Endothelial cell of umbilical vein (primary cell): ENCODE data around the gene LMO7. TPM values are rescaled to one million over a fixed set of nuclear protein-coding genes. Genes with fewer than 3 reads are reported as not detected.

Source experiments
- BruUV-seq: library from RNA; stranded (reverse); fragments of 400-500 nt; replicated peaks from 2 replicates; lab custom pipeline; 2021; lab: Mats Ljungman, UMichigan
- CTCF ChIA-PET: fragments of 300-600, 350-600 bp; sonication (Branson Sonifier 250); formaldehyde crosslinking; loops from one replicate; lab custom pipeline; 2021; ENCODE audit warnings: antibody characterized with exemption, inconsistent platforms; lab: Charles Lee
- POLR2A ChIA-PET: fragments of 300-600, 350-600 bp; sonication (Branson Sonifier 250); formaldehyde crosslinking; loops from one replicate; lab custom pipeline; 2021; ENCODE audit warnings: antibody characterized with exemption, inconsistent platforms; lab: Charles Lee
- DNase-seq: peaks from one replicate; pipeline ENCODE4 v3.0.0-alpha.2; 2011; ENCODE audit warnings: low read depth, low spot score
- FAIRE-seq: peaks from 2 replicates; lab custom pipeline; 2011; peaks lifted over from hg19 to GRCh38; lab: Jason Lieb, UNC
- H2AFZ ChIP-seq: 2 replicates; pipeline ENCODE4 v1.6.0; 2012; ENCODE audit warnings: low read depth, low read length, control low read depth, inconsistent platforms
- H3K27ac ChIP-seq: 2 replicates; pipeline ENCODE4 v1.5.1; 2011; ENCODE audit warnings: low read depth, mild to moderate bottlenecking, control low read depth, low read length, moderate library complexity; ENCODE audit not compliant: insufficient read depth
- H3K27me3 ChIP-seq, 2 experiments: 2 replicates each; pipeline versions ENCODE4 v1.6.0 to v1.6.1; 2011; ENCODE audit warnings: low read length in 2 of 2, mixed read lengths in 1 of 2; ENCODE audit not compliant: control insufficient read depth in 2 of 2, insufficient read depth in 2 of 2
- H3K36me3 ChIP-seq, 2 experiments: 2 replicates in 1 of 2; 3 replicates in 1 of 2; pipeline ENCODE4 v1.5.1; 2011; ENCODE audit warnings: low read length in 2 of 2, mild to moderate bottlenecking in 1 of 2, moderate library complexity in 1 of 2; ENCODE audit not compliant: control insufficient read depth in 2 of 2, insufficient read depth in 2 of 2; ENCODE audit errors: extremely low read depth in 1 of 2
- H3K4me1 ChIP-seq: 3 replicates; pipeline ENCODE4 v1.5.1; 2011; ENCODE audit warnings: mild to moderate bottlenecking, low read length; ENCODE audit not compliant: control insufficient read depth, insufficient read depth; ENCODE audit errors: extremely low read depth
- H3K4me2 ChIP-seq: 2 replicates; pipeline ENCODE4 v1.6.1; 2011; ENCODE audit warnings: low read length, control low read depth, mixed read lengths; ENCODE audit not compliant: insufficient read depth
- H3K4me3 ChIP-seq, 3 experiments: fragments of 200-600 bp in 1 of 3; sonication (generic), shearing (Covaris generic) in 1 of 3; replicated peaks in 1 of 3; 2 replicates each; pipeline ENCODE4 v1.5.1; 2011 to 2016; ENCODE audit warnings: control low read depth in 3 of 3, low read length in 3 of 3, mild to moderate bottlenecking in 2 of 3, inconsistent platforms in 1 of 3, low read depth in 1 of 3, moderate library complexity in 1 of 3; ENCODE audit not compliant: insufficient read depth in 1 of 3
- H3K79me2 ChIP-seq: 2 replicates; pipeline ENCODE4 v1.6.0; 2012; ENCODE audit warnings: low read length, inconsistent platforms; ENCODE audit not compliant: control insufficient read depth, insufficient read depth
- H3K9ac ChIP-seq: replicated peaks from 2 replicates; pipeline ENCODE3; 2011; ENCODE audit warnings: low read length, control low read depth; ENCODE audit not compliant: insufficient read depth; ENCODE audit errors: extremely low read depth
- H3K9me1 ChIP-seq: replicated peaks from 3 replicates; pipeline ENCODE4 v1.6.0; 2011; ENCODE audit warnings: mild to moderate bottlenecking, low read length; ENCODE audit not compliant: control insufficient read depth, insufficient read depth; ENCODE audit errors: extremely low read depth
- H3K9me3 ChIP-seq: replicated peaks from 2 replicates; pipeline ENCODE4 v1.5.1; 2012; ENCODE audit warnings: low read length, inconsistent platforms; ENCODE audit not compliant: control insufficient read depth, insufficient read depth
- H4K20me1 ChIP-seq: replicated peaks from 2 replicates; pipeline ENCODE3; 2011; ENCODE audit warnings: mild to moderate bottlenecking, low read length; ENCODE audit not compliant: control insufficient read depth, insufficient read depth; ENCODE audit errors: extremely low read depth
- EZH2 ChIP-seq: IDR thresholded peaks from 2 replicates; pipeline ENCODE4 v1.6.1; 2012; ENCODE audit warnings: borderline replicate concordance, low read depth, mild to moderate bottlenecking, moderate library complexity, low read length, inconsistent platforms; ENCODE audit not compliant: severe bottlenecking
- FOS ChIP-seq: IDR thresholded peaks from 2 replicates; pipeline ENCODE4 v1.6.1; 2011; ENCODE audit warnings: mild to moderate bottlenecking, low read length, moderate library complexity, borderline replicate concordance; ENCODE audit not compliant: insufficient read depth
- GATA2 ChIP-seq: IDR thresholded peaks from 2 replicates; pipeline ENCODE4 v1.7.0; 2011; ENCODE audit warnings: low read depth, mild to moderate bottlenecking, moderate library complexity, mixed read lengths, low read length; ENCODE audit not compliant: insufficient read length, insufficient read depth
- JUN ChIP-seq: IDR thresholded peaks from 2 replicates; pipeline ENCODE4 v1.6.1; 2011; ENCODE audit warnings: borderline replicate concordance, low read depth; ENCODE audit not compliant: insufficient read length, insufficient read depth
- MYC ChIP-seq: IDR thresholded peaks from one replicate; pipeline ENCODE4 v1.6.1; 2011; ENCODE audit warnings: mild to moderate bottlenecking, low read depth, low read length
- POLR2A ChIP-seq: IDR thresholded peaks from 2 replicates; pipeline ENCODE4 v1.6.1; 2012; ENCODE audit warnings: low read depth, mild to moderate bottlenecking, control low read depth, low read length
- POLR2AphosphoS5 ChIP-seq: IDR thresholded peaks from 2 replicates; pipeline ENCODE4 v1.6.1; 2012; ENCODE audit warnings: low read depth, mild to moderate bottlenecking, control low read depth, low read length, moderate library complexity; ENCODE audit not compliant: insufficient read depth
- dilution Hi-C: fragments of 300-500 bp; cut with MboI; formaldehyde crosslinking; loops from one replicate; pipeline ENCODE4 v1.15.0; 2019; ENCODE audit warnings: low sequenced_read_pairs; ENCODE audit not compliant: extremely low pct_ligation_motif_present
- intact Hi-C: fragments of 100-400 bp; cut with micrococcal nuclease; formaldehyde crosslinking; loops from one replicate; pipeline ENCODE4 v1.10.0; 2022
- polyA plus RNA-seq, 4 experiments: library from polyadenylated mRNA; depleted of rRNA in 3 of 4; stranded (reverse) in 3 of 4; unstranded in 1 of 4; fragments of >200 nt; gene quantifications; 2 replicates each; pipeline versions ENCODE4 v1.2.1 to v1.2.3, GENCODE V29; 2011 to 2012; ENCODE audit warnings: missing spikeins in 1 of 4
- total RNA-seq: library from RNA; stranded (reverse); gene quantifications from 2 replicates; pipeline ENCODE4 v1.2.3, GENCODE V29; 2021
- TF ChIP-seq, protein P1 (sequence below), 2 donors: IDR thresholded peaks; 1 replicate in 1 of 2; 2 replicates in 1 of 2; pipeline ENCODE4 v1.5.1; 2011; ENCODE audit warnings: low read length in 2 of 2, mild to moderate bottlenecking in 2 of 2, moderate library complexity in 2 of 2, control low read depth in 1 of 2, inconsistent platforms in 1 of 2, low read depth in 1 of 2; ENCODE audit not compliant: insufficient read depth in 1 of 2; ENCODE audit errors: extremely low read depth in 1 of 2
- TF ChIP-seq, protein P2 (sequence below): IDR thresholded peaks from 2 replicates; pipeline ENCODE4 v1.6.1; 2011; ENCODE audit not compliant: insufficient read depth, insufficient read length

The LMO7 gene
- total and polyA plus RNA-seq, 2 donors (not counting 3 experiments of a cell fraction or from before 2014, with no cell fraction given), result 10.5 to 21.1 TPM

DNA sequence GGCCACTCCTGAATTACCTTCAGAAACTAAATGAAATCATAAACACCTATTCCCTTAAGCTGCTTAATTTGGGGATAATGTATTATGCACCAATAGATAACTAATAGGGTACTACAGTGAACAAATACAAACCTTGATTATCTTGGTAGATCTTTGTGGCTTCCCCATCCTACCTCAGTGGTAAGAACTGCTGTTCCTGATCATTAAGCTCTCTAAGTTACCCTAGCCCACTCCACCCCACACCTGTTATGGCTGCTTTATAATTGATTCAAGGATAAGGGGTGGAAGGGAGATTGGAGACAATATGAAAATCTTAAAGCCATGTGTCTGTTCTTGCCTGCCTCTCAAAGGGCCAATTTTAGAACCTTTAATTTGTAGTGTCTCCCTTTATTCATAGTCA is 121.2 kb downstream of the LMO7 start:
- dilution Hi-C loops, result no loop called here

More for the DNA sequence above, 121.2 kb downstream of the LMO7 start:
- POLR2A ChIA-PET, result no interaction called here
- no peaks in the 10 kb centered on the region for H3K9me3 ChIP-seq
- H3K9me1 ChIP-seq, result no peaks in the 10 kb centered on the region
- no peak overlapping the region for H3K4me3 ChIP-seq
- H3K27me3 ChIP-seq, result no peaks in the 10 kb centered on the region
- H2AFZ ChIP-seq, result no peak overlapping the region
- CTCF ChIA-PET, result interaction anchor here (1.4 to 1.9 kb wide), 2 partner anchors 11 to 62 kb away, joined by 5 to 7 read pairs; no protein-coding TSS in a partner anchor
- H3K4me1 ChIP-seq, result peaks cover 8% of the 10 kb centered on the region
- no peak for FAIRE-seq
- intact Hi-C loops, result no loop called here
- H3K79me2 ChIP-seq, result no peaks in the 10 kb centered on the region
- no peak overlapping the region for H3K4me2 ChIP-seq
- no peak overlapping the region for H3K27ac ChIP-seq
- no TSS peak for BruUV-seq
- TF ChIP-seq POLR2A (no peak), MYC (no peak), JUN (no peak), FOS (no peak), EZH2 (no peak), GATA2 (no peak), POLR2AphosphoS5 (no peak)
- TF ChIP-seq, protein P1, sequence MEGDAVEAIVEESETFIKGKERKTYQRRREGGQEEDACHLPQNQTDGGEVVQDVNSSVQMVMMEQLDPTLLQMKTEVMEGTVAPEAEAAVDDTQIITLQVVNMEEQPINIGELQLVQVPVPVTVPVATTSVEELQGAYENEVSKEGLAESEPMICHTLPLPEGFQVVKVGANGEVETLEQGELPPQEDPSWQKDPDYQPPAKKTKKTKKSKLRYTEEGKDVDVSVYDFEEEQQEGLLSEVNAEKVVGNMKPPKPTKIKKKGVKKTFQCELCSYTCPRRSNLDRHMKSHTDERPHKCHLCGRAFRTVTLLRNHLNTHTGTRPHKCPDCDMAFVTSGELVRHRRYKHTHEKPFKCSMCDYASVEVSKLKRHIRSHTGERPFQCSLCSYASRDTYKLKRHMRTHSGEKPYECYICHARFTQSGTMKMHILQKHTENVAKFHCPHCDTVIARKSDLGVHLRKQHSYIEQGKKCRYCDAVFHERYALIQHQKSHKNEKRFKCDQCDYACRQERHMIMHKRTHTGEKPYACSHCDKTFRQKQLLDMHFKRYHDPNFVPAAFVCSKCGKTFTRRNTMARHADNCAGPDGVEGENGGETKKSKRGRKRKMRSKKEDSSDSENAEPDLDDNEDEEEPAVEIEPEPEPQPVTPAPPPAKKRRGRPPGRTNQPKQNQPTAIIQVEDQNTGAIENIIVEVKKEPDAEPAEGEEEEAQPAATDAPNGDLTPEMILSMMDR (IDR thresholded peaks at IDR 0.05; ENCODE audit: extremely low read depth in 1 of 2, insufficient read depth in 1 of 2, low read depth in 1 of 2, low read length in 2 of 2), result no peak
- TF ChIP-seq, protein P2, sequence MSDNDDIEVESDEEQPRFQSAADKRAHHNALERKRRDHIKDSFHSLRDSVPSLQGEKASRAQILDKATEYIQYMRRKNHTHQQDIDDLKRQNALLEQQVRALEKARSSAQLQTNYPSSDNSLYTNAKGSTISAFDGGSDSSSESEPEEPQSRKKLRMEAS, result no peak
- H3K9ac ChIP-seq, result no peak overlapping the region
- H4K20me1 ChIP-seq, result no peaks in the 10 kb centered on the region
- DNase-seq, result no peak
- H3K36me3 ChIP-seq, result no peaks in the 10 kb centered on the region
